Osteocyte (in vitro differentiated cells): ENCODE results near the gene POLE3. TPM values are rescaled to one million over a fixed set of nuclear protein-coding genes. Genes with fewer than 3 reads are reported as not detected.

Source experiments
- DNase-seq: peaks from one replicate; pipeline ENCODE4 v3.0.0; 2021; ENCODE audit warnings: mixed read lengths; ENCODE audit not compliant: unreplicated experiment; ENCODE audit errors: extremely low spot score
- H3K27ac Mint-ChIP-seq: one replicate; pipeline ENCODE4 v1.8.0; 2021; ENCODE audit warnings: mild to moderate bottlenecking, mixed read lengths; ENCODE audit not compliant: unreplicated experiment
- H3K27me3 Mint-ChIP-seq: one replicate; pipeline ENCODE4 v1.8.0; 2021; ENCODE audit warnings: mixed read lengths; ENCODE audit not compliant: unreplicated experiment
- H3K36me3 Mint-ChIP-seq: one replicate; pipeline ENCODE4 v1.8.0; 2021; ENCODE audit warnings: mixed read lengths; ENCODE audit not compliant: unreplicated experiment
- H3K4me1 Mint-ChIP-seq: one replicate; pipeline ENCODE4 v1.8.0; 2021; ENCODE audit warnings: mixed read lengths; ENCODE audit not compliant: unreplicated experiment
- H3K4me3 Mint-ChIP-seq: one replicate; pipeline ENCODE4 v1.8.0; 2021; ENCODE audit warnings: mild to moderate bottlenecking, moderate library complexity, mixed read lengths; ENCODE audit not compliant: unreplicated experiment
- H3K9me3 Mint-ChIP-seq: one replicate; pipeline ENCODE4 v1.8.0; 2021; ENCODE audit warnings: mixed read lengths; ENCODE audit not compliant: unreplicated experiment
- CTCF ChIP-seq: fragments of 200-600 bp; sonication (generic); IDR thresholded peaks from 2 replicates; pipeline ENCODE4 v1.5.0; 2021; ENCODE audit warnings: antibody characterized with exemption, mild to moderate bottlenecking, moderate library complexity
- total RNA-seq: library from RNA; stranded (reverse); gene quantifications from 2 replicates; pipeline ENCODE4 v1.2.1, GENCODE V29; 2021

The POLE3 gene
- total RNA-seq, 1 donor from 2014 or later: 35.5 TPM

GRCh38 chr9:113390192-113390960 lies 20.1 kb downstream of the POLE3 start:
- H3K27ac Mint-ChIP-seq: no peak overlapping the region
- H3K36me3 Mint-ChIP-seq: peaks cover 36% of the 10 kb centered on the region
- no peaks in the 10 kb centered on the region for H3K4me1 Mint-ChIP-seq
- no peaks in the 10 kb centered on the region for H3K27me3 Mint-ChIP-seq
- H3K4me3 Mint-ChIP-seq: no peak overlapping the region
- no peak for TF ChIP-seq CTCF
- H3K9me3 Mint-ChIP-seq: no peaks in the 10 kb centered on the region
- DNase-seq: no peak

GRCh38 chr9:113389451-113389850 lies 21.0 kb downstream of the POLE3 start:
- Mint-ChIP-seq H3K27ac (no peak overlapping the region), H3K4me3 (no peak overlapping the region), H3K36me3 (peaks cover 31% of the 10 kb centered on the region), H3K27me3 (no peaks in the 10 kb centered on the region), H3K4me1 (no peaks in the 10 kb centered on the region), H3K9me3 (no peaks in the 10 kb centered on the region)
- TF ChIP-seq CTCF: no peak
- no peak for DNase-seq

GRCh38 chr9:113388833-113389232 lies 21.6 kb downstream of the POLE3 start:
- Mint-ChIP-seq H3K27ac (no peak overlapping the region), H3K36me3 (peaks cover 31% of the 10 kb centered on the region), H3K4me3 (no peak overlapping the region), H3K4me1 (no peaks in the 10 kb centered on the region), H3K27me3 (no peaks in the 10 kb centered on the region), H3K9me3 (no peaks in the 10 kb centered on the region)
- no peak for TF ChIP-seq CTCF
- DNase-seq: no peak

GRCh38 chr9:113387560-113388230 lies 22.8 kb downstream of the POLE3 start:
- no peak overlapping the region for H3K4me3 Mint-ChIP-seq
- no peaks in the 10 kb centered on the region for H3K9me3 Mint-ChIP-seq
- DNase-seq: no peak
- H3K36me3 Mint-ChIP-seq: peaks cover 31% of the 10 kb centered on the region
- H3K27me3 Mint-ChIP-seq: no peaks in the 10 kb centered on the region
- no peaks in the 10 kb centered on the region for H3K4me1 Mint-ChIP-seq
- no peak for TF ChIP-seq CTCF
- no peak overlapping the region for H3K27ac Mint-ChIP-seq

- no peak for TF ChIP-seq CTCF
- Mint-ChIP-seq H3K27ac (no peak overlapping the region), H3K4me1 (no peaks in the 10 kb centered on the region), H3K9me3 (no peaks in the 10 kb centered on the region), H3K27me3 (no peaks in the 10 kb centered on the region), H3K4me3 (no peak overlapping the region), H3K36me3 (peaks cover 28% of the 10 kb centered on the region)
- DNase-seq: no peak
Observed at GRCh38 chr9:113386571-113387393, 23.7 kb downstream of the POLE3 start.
